A549 (cell line): ENCODE measurements around the gene UBE3B. TPM values are rescaled to one million over a fixed set of nuclear protein-coding genes. Genes with fewer than 3 reads are reported as not detected.

Source experiments
- ATAC-seq, 2 experiments: fragments of 200-7000 bp in 1 of 2; fragments of >200 bp in 1 of 2; cut with Nextera tagmentation in 1 of 2; cut with Tn5 transposase in 1 of 2; 3 replicates each; pipeline versions ENCODE4 v1.8.0 to v1.9.1; 2018 to 2020; ENCODE audit warnings: mild to moderate bottlenecking in 1 of 2, moderate library complexity in 1 of 2
- CTCF ChIA-PET: fragments of 300-600 bp; sonication (Branson Sonifier 250); formaldehyde crosslinking; extraction: SDS; loops from one replicate; lab custom pipeline; 2021; ENCODE audit warnings: antibody characterized with exemption, inconsistent platforms; lab: Yijun Ruan, JAX
- POLR2A ChIA-PET: fragments of 350-600 bp; formaldehyde crosslinking; extraction: SDS; loops from one replicate; lab custom pipeline; 2021; ENCODE audit warnings: antibody characterized with exemption, inconsistent platforms; lab: Yijun Ruan, JAX
- DNase-seq, 2 experiments: peaks; one replicate each; pipeline versions ENCODE4 v3.0.0 to v3.0.0-alpha.2; 2011 to 2016; ENCODE audit warnings: low read depth in 1 of 2, low spot score in 1 of 2
- FAIRE-seq: peaks from 2 replicates; lab custom pipeline; 2011; peaks lifted over from hg19 to GRCh38; lab: Jason Lieb, UNC
- H3K27ac ChIP-seq, 2 experiments: fragments of >200 bp; sonication (Bioruptor Twin); formaldehyde crosslinking; 3 replicates each; pipeline ENCODE4 v1.5.1; 2016 to 2017
- H3K4me1 ChIP-seq: fragments of >200 bp; sonication (Bioruptor Twin); formaldehyde crosslinking; 3 replicates; pipeline ENCODE4 v1.6.1; 2016
- H3K4me2 ChIP-seq: fragments of >200 bp; sonication (Bioruptor Twin); formaldehyde crosslinking; 3 replicates; pipeline ENCODE4 v1.6.1; 2016
- H3K4me3 ChIP-seq: fragments of >200 bp; sonication (Bioruptor Twin); formaldehyde crosslinking; 3 replicates; pipeline ENCODE4 v1.5.1; 2016
- H3K9me3 ChIP-seq: fragments of >200 bp; sonication (Bioruptor Twin); formaldehyde crosslinking; 3 replicates; pipeline ENCODE4 v1.6.1; 2016
- BCL3 ChIP-seq: fragments of >200 bp; sonication (Bioruptor Twin); formaldehyde crosslinking; IDR thresholded peaks from 3 replicates; pipeline ENCODE4 v1.6.1; 2016
- CBX8 ChIP-seq: fragments of 200-600 bp; sonication (generic); IDR thresholded peaks from 2 replicates; pipeline ENCODE4 v1.6.1; 2016
- EHF ChIP-seq: fragments of 250-450 bp; sonication (Bioruptor Pico); IDR thresholded peaks from 2 replicates; pipeline ENCODE4 v1.5.0; 2020; ENCODE audit warnings: mild to moderate bottlenecking
- ELK1 ChIP-seq: fragments of 150-350 bp; IDR thresholded peaks from 2 replicates; pipeline ENCODE4 v1.6.1; 2014; ENCODE audit warnings: low read depth, mild to moderate bottlenecking, low read length
- EP300 ChIP-seq, 2 experiments: fragments of >200 bp; sonication (Bioruptor Twin); formaldehyde crosslinking; IDR thresholded peaks; 2 replicates in 1 of 2; 3 replicates in 1 of 2; pipeline ENCODE4 v1.6.1; 2016 to 2017
- FOSB ChIP-seq: fragments of 250-450 bp; sonication (Bioruptor Pico); IDR thresholded peaks from 2 replicates; pipeline ENCODE4 v1.5.0; 2020; ENCODE audit warnings: mild to moderate bottlenecking, moderate library complexity
- FOSL2 ChIP-seq, 2 experiments: fragments of 450-650 bp in 1 of 2; fragments of >200 bp in 1 of 2; sonication (Bioruptor Twin) in 1 of 2; formaldehyde crosslinking; IDR thresholded peaks; 2 replicates each; pipeline versions ENCODE4 v1.5.0 to v1.6.1; 2016 to 2020; ENCODE audit warnings: mild to moderate bottlenecking in 1 of 2, moderate library complexity in 1 of 2
- GATA3 ChIP-seq: IDR thresholded peaks from 2 replicates; pipeline ENCODE4 v1.6.1; 2012; ENCODE audit warnings: borderline replicate concordance
- HDAC2 ChIP-seq: fragments of 200-600 bp; sonication (generic); IDR thresholded peaks from 2 replicates; pipeline ENCODE4 v1.6.1; 2016
- HEYL ChIP-seq: fragments of 250-450 bp; sonication (Bioruptor Pico); IDR thresholded peaks from 2 replicates; pipeline ENCODE4 v1.8.0; 2021; ENCODE audit warnings: mild to moderate bottlenecking, moderate library complexity
- HOXA7 ChIP-seq: fragments of 250-450 bp; sonication (Bioruptor Pico); IDR thresholded peaks from 2 replicates; pipeline ENCODE4 v1.5.0; 2020; ENCODE audit warnings: mild to moderate bottlenecking, moderate library complexity
- KDM1A ChIP-seq: fragments of 200-600 bp; sonication (generic); IDR thresholded peaks from 2 replicates; pipeline ENCODE4 v1.6.1; 2016; ENCODE audit warnings: low read depth, mild to moderate bottlenecking
- KDM5A ChIP-seq: fragments of 200-600 bp; sonication (generic); IDR thresholded peaks from 2 replicates; pipeline ENCODE4 v1.6.1; 2016; ENCODE audit warnings: antibody characterized with exemption, mild to moderate bottlenecking
- MAZ ChIP-seq: fragments of 150-350 bp; IDR thresholded peaks from 2 replicates; pipeline ENCODE4 v1.6.1; 2014; ENCODE audit warnings: antibody characterized with exemption, low read depth, low read length, borderline replicate concordance
- MYC ChIP-seq: IDR thresholded peaks from 2 replicates; pipeline ENCODE4 v1.6.1; 2012; ENCODE audit warnings: mild to moderate bottlenecking, inconsistent platforms, low read length, improper control_type of control experiment, borderline replicate concordance
- NFE2L2 ChIP-seq: fragments of 150-350 bp; conservative IDR thresholded peaks from 2 replicates; pipeline ENCODE4 v1.6.1; 2014; ENCODE audit warnings: low read length
- NPAS2 ChIP-seq: fragments of 250-450 bp; sonication (Bioruptor Pico); IDR thresholded peaks from 2 replicates; pipeline ENCODE4 v1.8.0; 2022; ENCODE audit warnings: mild to moderate bottlenecking, moderate library complexity, borderline replicate concordance
- RAD21 ChIP-seq, 2 experiments: fragments of >200 bp in 1 of 2; sonication (Bioruptor Twin) in 1 of 2; formaldehyde crosslinking in 1 of 2; IDR thresholded peaks in 1 of 2; conservative IDR thresholded peaks in 1 of 2; 2 replicates in 1 of 2; 3 replicates in 1 of 2; pipeline ENCODE4 v1.6.1; 2012 to 2018; ENCODE audit warnings: inconsistent platforms in 1 of 2
- RARB ChIP-seq: fragments of 250-450 bp; sonication (Bioruptor Pico); IDR thresholded peaks from 2 replicates; pipeline ENCODE4 v1.8.0; 2021; ENCODE audit warnings: mild to moderate bottlenecking, moderate library complexity
- RCOR1 ChIP-seq: fragments of 150-350 bp; IDR thresholded peaks from 2 replicates; pipeline ENCODE4 v1.6.1; 2014; ENCODE audit warnings: antibody characterized with exemption, low read length, low read depth
- REST ChIP-seq: fragments of 200-600 bp; sonication (generic); IDR thresholded peaks from 2 replicates; pipeline ENCODE4 v1.6.1; 2016; ENCODE audit warnings: antibody characterized with exemption, mild to moderate bottlenecking, moderate library complexity
- RFX5 ChIP-seq: fragments of 450-650 bp; IDR thresholded peaks from 2 replicates; pipeline ENCODE4 v1.7.1; 2014; ENCODE audit warnings: antibody characterized with exemption, mild to moderate bottlenecking, moderate library complexity
- RNF2 ChIP-seq: fragments of 200-600 bp; sonication (generic); IDR thresholded peaks from 2 replicates; pipeline ENCODE4 v1.6.1; 2016; ENCODE audit warnings: low read depth, mild to moderate bottlenecking, antibody characterized with exemption, moderate library complexity, borderline replicate concordance
- SMC3 ChIP-seq: fragments of >200 bp; sonication (Bioruptor Twin); formaldehyde crosslinking; IDR thresholded peaks from 3 replicates; pipeline ENCODE4 v1.6.1; 2018; ENCODE audit warnings: inconsistent platforms
- USF2 ChIP-seq: fragments of 450-650 bp; IDR thresholded peaks from 2 replicates; pipeline ENCODE4 v1.6.1; 2014; ENCODE audit warnings: antibody characterized with exemption
- ZFP36 ChIP-seq: fragments of 450-650 bp; IDR thresholded peaks from 2 replicates; pipeline ENCODE4 v1.6.1; 2014; ENCODE audit warnings: borderline replicate concordance; ENCODE audit not compliant: partially characterized antibody
- ZNF302 ChIP-seq: fragments of 250-450 bp; sonication (Bioruptor Pico); IDR thresholded peaks from 2 replicates; pipeline ENCODE4 v1.9.0; 2021; ENCODE audit warnings: inconsistent platforms, mild to moderate bottlenecking, moderate library complexity
- WGBS: methylation state at CpG from one replicate; pipeline ENCODE4 v1.1.6; 2017; ENCODE audit errors: missing lambda C conversion rate; 5-methylcytosine and 5-hydroxymethylcytosine counted together
- polyA plus RNA-seq, 4 experiments: library from polyadenylated mRNA; depleted of rRNA in 3 of 4; stranded (reverse); fragments of >200 nt; fragmentation: RNase III in 1 of 4; extraction: RNeasy Plus Mini Kit Qiagen cat#74134 plus additional on column Dnase treatment in 1 of 4; gene quantifications; 2 replicates in 3 of 4; 3 replicates in 1 of 4; pipeline ENCODE4 v1.2.3, GENCODE V29; 2011 to 2017

Gene UBE3B
- polyA plus RNA-seq, 2 of the 4 experiments (the other 2 are of a cell fraction) = 14.0 to 38.0 TPM

GRCh38 chr12:109554761-109555160, 77.3 kb downstream of the UBE3B start:
- Histone ChIP-seq H3K27ac (no peak overlapping the region), H3K4me2 (no peak overlapping the region), H3K4me1 (no peaks in the 10 kb centered on the region), H3K4me3 (no peak overlapping the region), H3K9me3 (no peaks in the 10 kb centered on the region)
- 64% methylated on average over 6 of the region's 6 CpGs for WGBS
- FAIRE-seq (no peak), DNase-seq (no peak), ATAC-seq (no peak)
- no peak for TF ChIP-seq NFE2L2
- no peak for TF ChIP-seq EP300 (IDR thresholded peaks at IDR 0.05)
- no peak for TF ChIP-seq RARB (CRISPR knock-in tag)
- no peak for TF ChIP-seq SMC3
- TF ChIP-seq REST = no peak
- TF ChIP-seq FOSB = no peak
- TF ChIP-seq EHF (CRISPR knock-in tag) = no peak
- TF ChIP-seq BCL3 = no peak
- no peak for TF ChIP-seq MAZ
- TF ChIP-seq KDM5A = no peak
- TF ChIP-seq USF2 = no peak
- no peak for TF ChIP-seq MYC
- no peak for TF ChIP-seq GATA3
- no peak for TF ChIP-seq HEYL (CRISPR knock-in tag)
- TF ChIP-seq ZFP36 = no peak
- TF ChIP-seq FOSL2 (IDR thresholded peaks at IDR 0.05) = no peak
- TF ChIP-seq FOSL2 (CRISPR knock-in tag; IDR thresholded peaks at IDR 0.05) = no peak
- TF ChIP-seq HDAC2 = no peak
- TF ChIP-seq NPAS2 = no peak
- ChIA-PET POLR2A (interaction anchor here (0.6 kb wide), 2 partner anchors 162 to 430 kb away, joined by 3 to 4 read pairs; no protein-coding TSS in a partner anchor), CTCF (interaction anchor here (0.7 to 2.1 kb wide), 4 partner anchors 13 to 220 kb away, joined by 3 to 6 read pairs (median 3); no protein-coding TSS in a partner anchor)

GRCh38 chr12:109555431-109556315, 78.2 kb downstream of the UBE3B start:
- CTCF ChIA-PET = interaction anchor here (0.7 to 0.9 kb wide), 3 partner anchors 14 to 219 kb away, joined by 3 read pairs; no protein-coding TSS in a partner anchor
- TF ChIP-seq SMC3 (no peak), KDM1A (no peak), RFX5 (no peak), USF2 (no peak), HOXA7 (CRISPR knock-in tag) (no peak), MAZ (no peak), HDAC2 (no peak), RNF2 (no peak), ELK1 (no peak), ZFP36 (no peak), RAD21 (conservative IDR thresholded peaks at IDR 0.05 in 1 of 2, IDR thresholded peaks at IDR 0.05 in 1 of 2) (no peak), FOSL2 (IDR thresholded peaks at IDR 0.05) (no peak), FOSL2 (CRISPR knock-in tag; IDR thresholded peaks at IDR 0.05) (no peak), RARB (CRISPR knock-in tag) (no peak), CBX8 (no peak), ZNF302 (CRISPR knock-in tag) (no peak), RCOR1 (no peak)

More at GRCh38 chr12:109555431-109556315, 78.2 kb downstream of the UBE3B start:
- no peak overlapping the region for H3K4me2 ChIP-seq
- DNase-seq = no peak
- H3K4me3 ChIP-seq = no peak overlapping the region
- H3K4me1 ChIP-seq = no peaks in the 10 kb centered on the region
- no peaks in the 10 kb centered on the region for H3K9me3 ChIP-seq
- POLR2A ChIA-PET = interaction anchor here (0.6 kb wide), 1 partner anchor 161 kb away, joined by 3 read pairs; no protein-coding TSS in a partner anchor
- H3K27ac ChIP-seq = no peak overlapping the region
- no peak for FAIRE-seq
- WGBS = 75% methylated on average over 17 of the region's 18 CpGs
- no peak for ATAC-seq
